Naive B cell (primary cell): Measurements from ENCODE around the gene HNRNPF. TPM values are rescaled to one million over a fixed set of nuclear protein-coding genes. Genes with fewer than 3 reads are reported as not detected.
A peak's percentile ranks its signal among the peaks of the same experiment; 100 is the strongest.

ENCODE experiments used
- ATAC-seq, 2 donors: fragments of 150-1000 bp; cut with Tn5 transposase; 2 replicates each; pipeline ENCODE4 v1.10.0; 2021; ENCODE audit warnings: low read depth in 2 of 2, mild to moderate bottlenecking in 2 of 2, moderate library complexity in 2 of 2
- DNase-seq: peaks from one replicate; pipeline ENCODE4 v3.0.0; 2022
- H3K27ac Mint-ChIP-seq, 6 donors: one replicate each; pipeline ENCODE4 v1.8.0; 2020 to 2022; ENCODE audit warnings: mild to moderate bottlenecking in 6 of 6, mixed read lengths in 6 of 6, moderate library complexity in 5 of 6, inconsistent platforms in 2 of 6
- H3K27me3 Mint-ChIP-seq, 3 donors: one replicate each; pipeline ENCODE4 v1.8.0; 2021 to 2022; ENCODE audit warnings: mixed read lengths in 3 of 3, mild to moderate bottlenecking in 1 of 3
- H3K36me3 Mint-ChIP-seq, 2 donors: one replicate each; pipeline ENCODE4 v1.8.0; 2020 to 2022; ENCODE audit warnings: mixed read lengths in 2 of 2, inconsistent platforms in 1 of 2, mild to moderate bottlenecking in 1 of 2
- H3K4me1 Mint-ChIP-seq, 3 donors: one replicate each; pipeline ENCODE4 v1.8.0; 2020 to 2022; ENCODE audit warnings: mixed read lengths in 3 of 3, inconsistent platforms in 1 of 3, mild to moderate bottlenecking in 1 of 3, moderate library complexity in 1 of 3
- H3K4me3 Mint-ChIP-seq, 8 donors: one replicate each; pipeline ENCODE4 v1.8.0; 2020 to 2022; ENCODE audit warnings: mild to moderate bottlenecking in 8 of 8, mixed read lengths in 8 of 8, moderate library complexity in 8 of 8, inconsistent platforms in 2 of 8
- H3K9me3 Mint-ChIP-seq, 7 donors: one replicate each; pipeline ENCODE4 v1.8.0; 2020 to 2022; ENCODE audit warnings: mixed read lengths in 7 of 7, mild to moderate bottlenecking in 5 of 7, inconsistent platforms in 2 of 7, moderate library complexity in 1 of 7
- polyA plus RNA-seq, 6 donors: library from polyadenylated mRNA; unstranded; fragments of 300-500 nt; fragmentation: Illumina TruSeq; gene quantifications; one replicate each; pipeline ENCODE4 v1.2.3, GENCODE V29; 2021; ENCODE audit warnings: low read depth in 6 of 6

Gene HNRNPF
- polyA plus RNA-seq, 6 donors from 2014 or later = 166 to 228 (median 215) TPM

- H3K36me3 Mint-ChIP-seq = no peaks in the 10 kb centered on the region
- no peaks in the 10 kb centered on the region for H3K9me3 Mint-ChIP-seq
- no peaks in the 10 kb centered on the region for H3K4me1 Mint-ChIP-seq
- H3K27ac Mint-ChIP-seq = peak overlapping the region in 1 of 6 donors; percentile 59
- no peak overlapping the region for H3K4me3 Mint-ChIP-seq
- DNase-seq = no peak
- no peaks in the 10 kb centered on the region for H3K27me3 Mint-ChIP-seq
- no peak for ATAC-seq
Observed at GRCh38 chr10:43376046-43376635, 32.8 kb downstream of the HNRNPF start.

GRCh38 chr10:43375401-43376020, 33.5 kb downstream of the HNRNPF start:
- Mint-ChIP-seq H3K9me3 (no peaks in the 10 kb centered on the region), H3K27me3 (no peaks in the 10 kb centered on the region), H3K36me3 (no peaks in the 10 kb centered on the region), H3K27ac (peak overlapping the region in 1 of 6 donors; percentile 59), H3K4me3 (no peak overlapping the region), H3K4me1 (no peaks in the 10 kb centered on the region)
- ATAC-seq (no peak), DNase-seq (no peak)

- no peak overlapping the region for H3K4me3 Mint-ChIP-seq
- H3K36me3 Mint-ChIP-seq = no peaks in the 10 kb centered on the region
- H3K27ac Mint-ChIP-seq = peak overlapping the region in 1 of 6 donors; percentile 86
- no peaks in the 10 kb centered on the region for H3K9me3 Mint-ChIP-seq
- ATAC-seq (no peak), DNase-seq (no peak)
- no peaks in the 10 kb centered on the region for H3K4me1 Mint-ChIP-seq
- H3K27me3 Mint-ChIP-seq = no peaks in the 10 kb centered on the region
Observed at GRCh38 chr10:43374194-43374593, 34.8 kb downstream of the HNRNPF start.

- ATAC-seq (no peak), DNase-seq (no peak)
- Mint-ChIP-seq H3K27me3 (no peaks in the 10 kb centered on the region), H3K9me3 (no peaks in the 10 kb centered on the region), H3K4me1 (no peaks in the 10 kb centered on the region), H3K4me3 (no peak overlapping the region), H3K36me3 (no peaks in the 10 kb centered on the region), H3K27ac (peak overlapping the region in 1 of 6 donors; percentile 83)
Observed at GRCh38 chr10:43373461-43373860, 35.5 kb downstream of the HNRNPF start.

- ATAC-seq = no peak
- H3K27ac Mint-ChIP-seq = no peak overlapping the region
- H3K27me3 Mint-ChIP-seq = no peaks in the 10 kb centered on the region
- no peak overlapping the region for H3K4me3 Mint-ChIP-seq
- H3K36me3 Mint-ChIP-seq = no peaks in the 10 kb centered on the region
- no peak for DNase-seq
- no peaks in the 10 kb centered on the region for H3K9me3 Mint-ChIP-seq
- no peaks in the 10 kb centered on the region for H3K4me1 Mint-ChIP-seq
Observed at GRCh38 chr10:43372765-43373361, 36.1 kb downstream of the HNRNPF start.

- H3K36me3 Mint-ChIP-seq = no peaks in the 10 kb centered on the region
- no peak for DNase-seq
- H3K27ac Mint-ChIP-seq = no peak within 1 kb of the TSS
- no peak within 1 kb of the TSS for H3K4me3 Mint-ChIP-seq
- H3K4me1 Mint-ChIP-seq = no peaks in the 10 kb centered on the region
- no peaks in the 10 kb centered on the region for H3K27me3 Mint-ChIP-seq
- H3K9me3 Mint-ChIP-seq = no peaks in the 10 kb centered on the region
- ATAC-seq = no peak
Observed at GRCh38 chr10:43371418-43371817, 37.6 kb downstream of the HNRNPF start, which contains the start of gene FXYD4. Gene FXYD4, plus strand, starts transcription at chr10:43371636. Its CDS starts 2,111 bp downstream, at chr10:43373747.

- Mint-ChIP-seq H3K9me3 (no peaks in the 10 kb centered on the region), H3K36me3 (no peaks in the 10 kb centered on the region), H3K27me3 (no peaks in the 10 kb centered on the region), H3K4me3 (no peak overlapping the region), H3K4me1 (no peaks in the 10 kb centered on the region), H3K27ac (no peak overlapping the region)
- DNase-seq (no peak), ATAC-seq (no peak)
Observed at GRCh38 chr10:43370671-43371215, 38.2 kb downstream of the HNRNPF start.

GRCh38 chr10:43369921-43370320, 39.1 kb downstream of the HNRNPF start:
- H3K4me3 Mint-ChIP-seq = no peak overlapping the region
- H3K27ac Mint-ChIP-seq = peak overlapping the region in 1 of 6 donors; percentile 34
- no peak for ATAC-seq
- H3K9me3 Mint-ChIP-seq = no peaks in the 10 kb centered on the region
- no peaks in the 10 kb centered on the region for H3K27me3 Mint-ChIP-seq
- no peak for DNase-seq
- no peaks in the 10 kb centered on the region for H3K36me3 Mint-ChIP-seq
- no peaks in the 10 kb centered on the region for H3K4me1 Mint-ChIP-seq

- Mint-ChIP-seq H3K27ac (peak overlapping the region in 2 of 6 donors; percentile 9 to 42), H3K9me3 (peaks cover 0 to 3% (median 0%) of the 10 kb centered on the region in 7 donors), H3K4me3 (no peak overlapping the region), H3K27me3 (no peaks in the 10 kb centered on the region), H3K36me3 (no peaks in the 10 kb centered on the region), H3K4me1 (peaks cover 10 to 24% (median 20%) of the 10 kb centered on the region in 3 donors)
- ATAC-seq = no peak
- no peak for DNase-seq
Observed at GRCh38 chr10:43365001-43365400, 44.0 kb downstream of the HNRNPF start.

GRCh38 chr10:43362191-43362839, 46.7 kb downstream of the HNRNPF start:
- peak overlapping the region; percentile 87 to 99 (median 96) for H3K4me3 Mint-ChIP-seq
- peaks cover 0 to 3% (median 0%) of the 10 kb centered on the region in 7 donors for H3K9me3 Mint-ChIP-seq
- H3K4me1 Mint-ChIP-seq = peaks cover 10 to 25% (median 20%) of the 10 kb centered on the region in 3 donors
- ATAC-seq (peak; percentile 95 to 97), DNase-seq (peak; percentile 92)
- no peaks in the 10 kb centered on the region for H3K27me3 Mint-ChIP-seq
- H3K36me3 Mint-ChIP-seq = no peaks in the 10 kb centered on the region
- H3K27ac Mint-ChIP-seq = peak overlapping the region; percentile 65 to 98 (median 92)

- Mint-ChIP-seq H3K9me3 (peaks cover 0 to 3% (median 0%) of the 10 kb centered on the region in 7 donors), H3K4me3 (peak overlapping the region; percentile 87 to 99 (median 96)), H3K36me3 (no peaks in the 10 kb centered on the region), H3K27me3 (no peaks in the 10 kb centered on the region), H3K4me1 (peaks cover 10 to 25% (median 20%) of the 10 kb centered on the region in 3 donors), H3K27ac (peak overlapping the region; percentile 65 to 98 (median 92))
- DNase-seq = no peak
- ATAC-seq = peak; percentile 0 to 11
Observed at GRCh38 chr10:43361547-43362190, 47.3 kb downstream of the HNRNPF start.

GRCh38 chr10:43360086-43360485, 48.9 kb downstream of the HNRNPF start:
- Mint-ChIP-seq H3K4me3 (peak overlapping the region; percentile 2 to 94 (median 66)), H3K4me1 (peaks cover 10 to 25% (median 20%) of the 10 kb centered on the region in 3 donors), H3K36me3 (no peaks in the 10 kb centered on the region), H3K27me3 (no peaks in the 10 kb centered on the region), H3K9me3 (peaks cover 0 to 3% (median 0%) of the 10 kb centered on the region in 7 donors), H3K27ac (peak overlapping the region in 2 of 6 donors; percentile 12 to 55)
- ATAC-seq (no peak), DNase-seq (no peak)
